IPS-18c (cell line): ENCODE measurements around the gene MARK3.
A peak's percentile ranks its signal among the peaks of the same experiment; 100 is the strongest.

ENCODE experiments used
- H3K4me3 ChIP-seq: 2 replicates; pipeline ENCODE4 v1.7.0; 2013; ENCODE audit warnings: low read depth, mild to moderate bottlenecking, low read length, moderate library complexity; ENCODE audit not compliant: insufficient read depth
- H3K9me3 ChIP-seq: one replicate; pipeline ENCODE4 v1.6.1; 2013; ENCODE audit warnings: mild to moderate bottlenecking, low read length, moderate library complexity; ENCODE audit not compliant: control insufficient read depth, insufficient read depth

Gene MARK3

GRCh38 chr14:103386713-103387329 is 1.6 kb downstream of the MARK3 start:
- no peaks in the 10 kb centered on the region for H3K9me3 ChIP-seq
- H3K4me3 ChIP-seq, result peak overlapping the region; percentile 94

GRCh38 chr14:103388664-103389063 is 3.4 kb downstream of the MARK3 start:
- Histone ChIP-seq H3K4me3 (no peak overlapping the region), H3K9me3 (no peaks in the 10 kb centered on the region)

GRCh38 chr14:103390605-103391004 is 5.4 kb downstream of the MARK3 start:
- H3K4me3 ChIP-seq, result no peak overlapping the region
- H3K9me3 ChIP-seq, result no peaks in the 10 kb centered on the region

GRCh38 chr14:103391048-103391447 is 5.8 kb downstream of the MARK3 start:
- Histone ChIP-seq H3K9me3 (no peaks in the 10 kb centered on the region), H3K4me3 (no peak overlapping the region)

- Histone ChIP-seq H3K9me3 (no peaks in the 10 kb centered on the region), H3K4me3 (no peak overlapping the region)
Measured at GRCh38 chr14:103392106-103392505, 6.9 kb downstream of the MARK3 start.

- no peak overlapping the region for H3K4me3 ChIP-seq
Measured at GRCh38 chr14:103392572-103392971, 7.4 kb downstream of the MARK3 start.

GRCh38 chr14:103393070-103393469 is 7.9 kb downstream of the MARK3 start:
- Histone ChIP-seq H3K4me3 (no peak overlapping the region), H3K9me3 (no peaks in the 10 kb centered on the region)

More at GRCh38 chr14:103392572-103392971, 7.4 kb downstream of the MARK3 start:
- no peaks in the 10 kb centered on the region for H3K9me3 ChIP-seq

- Histone ChIP-seq H3K9me3 (no peaks in the 10 kb centered on the region), H3K4me3 (no peak overlapping the region)
Measured at GRCh38 chr14:103393676-103394626, 8.7 kb downstream of the MARK3 start.

- Histone ChIP-seq H3K4me3 (no peak overlapping the region), H3K9me3 (no peaks in the 10 kb centered on the region)
Measured at GRCh38 chr14:103395244-103395643, 10.0 kb downstream of the MARK3 start.

- no peaks in the 10 kb centered on the region for H3K9me3 ChIP-seq
- no peak overlapping the region for H3K4me3 ChIP-seq
Measured at GRCh38 chr14:103396463-103396862, 11.2 kb downstream of the MARK3 start.

GRCh38 chr14:103398427-103399195 is 13.4 kb downstream of the MARK3 start:
- H3K4me3 ChIP-seq, result no peak overlapping the region

GRCh38 chr14:103400537-103400936 is 15.3 kb downstream of the MARK3 start:
- Histone ChIP-seq H3K4me3 (no peak overlapping the region), H3K9me3 (no peaks in the 10 kb centered on the region)

More at GRCh38 chr14:103398427-103399195, 13.4 kb downstream of the MARK3 start:
- no peaks in the 10 kb centered on the region for H3K9me3 ChIP-seq

- H3K4me3 ChIP-seq, result no peak overlapping the region
- no peaks in the 10 kb centered on the region for H3K9me3 ChIP-seq
Measured at GRCh38 chr14:103401223-103402214, 16.3 kb downstream of the MARK3 start.

- Histone ChIP-seq H3K4me3 (no peak overlapping the region), H3K9me3 (no peaks in the 10 kb centered on the region)
Measured at GRCh38 chr14:103402695-103403094, 17.5 kb downstream of the MARK3 start.

- Histone ChIP-seq H3K9me3 (no peaks in the 10 kb centered on the region), H3K4me3 (no peak overlapping the region)
Measured at GRCh38 chr14:103404032-103404918, 19.1 kb downstream of the MARK3 start.

GRCh38 chr14:103404920-103405319 is 19.7 kb downstream of the MARK3 start:
- Histone ChIP-seq H3K4me3 (no peak overlapping the region), H3K9me3 (no peaks in the 10 kb centered on the region)
